GM18868 (cell line): ENCODE measurements around the gene PARD3.
"Not testable (repeated sequence)": the region's sequence is repeated elsewhere in the genome, so short reads cannot be mapped to it uniquely, and the experiment has no call there.

Experiments used
- ATAC-seq: cut with Tn5 transposase; IDR thresholded peaks from one replicate; pipeline ENCODE4 v1.9.1; 2021; ENCODE audit warnings: mild to moderate bottlenecking, moderate library complexity; ENCODE audit not compliant: unreplicated experiment

Gene PARD3

GRCh38 chr10:34746094-34746493 lies 69.0 kb downstream of the PARD3 start:
- no peak for ATAC-seq

- ATAC-seq, result no peak
These were observed 69.9 kb downstream of the PARD3 start for GRCh38 chr10:34745244-34745643.

GRCh38 chr10:34744590-34744989 lies 70.5 kb downstream of the PARD3 start:
- no peak for ATAC-seq

- ATAC-seq, result no peak
These were observed 71.3 kb downstream of the PARD3 start for GRCh38 chr10:34743814-34744213.

- no peak for ATAC-seq
These were observed 72.6 kb downstream of the PARD3 start for GRCh38 chr10:34742456-34742855.

- not testable (repeated sequence) for ATAC-seq
These were observed 74.0 kb downstream of the PARD3 start for GRCh38 chr10:34741087-34741486.

GRCh38 chr10:34740321-34740720 lies 74.8 kb downstream of the PARD3 start:
- ATAC-seq, result no peak

GRCh38 chr10:34739915-34740314 lies 75.2 kb downstream of the PARD3 start:
- ATAC-seq, result no peak

- no peak for ATAC-seq
These were observed 77.3 kb downstream of the PARD3 start for GRCh38 chr10:34737772-34738169.

- no peak for ATAC-seq
These were observed 77.9 kb downstream of the PARD3 start for GRCh38 chr10:34736976-34737771.

GRCh38 chr10:34734918-34735317 lies 80.2 kb downstream of the PARD3 start:
- no peak for ATAC-seq

- ATAC-seq, result no peak
These were observed 82.2 kb downstream of the PARD3 start for GRCh38 chr10:34732926-34733325.

- ATAC-seq, result no peak
These were observed 83.0 kb downstream of the PARD3 start for GRCh38 chr10:34731885-34732701.

GRCh38 chr10:34731213-34731612 lies 83.9 kb downstream of the PARD3 start:
- no peak for ATAC-seq

GRCh38 chr10:34730726-34731125 lies 84.4 kb downstream of the PARD3 start:
- no peak for ATAC-seq

GRCh38 chr10:34729619-34730018 lies 85.5 kb downstream of the PARD3 start:
- no peak for ATAC-seq

- ATAC-seq, result no peak
These were observed 86.7 kb downstream of the PARD3 start for GRCh38 chr10:34728361-34728760.

GRCh38 chr10:34727595-34728033 lies 87.5 kb downstream of the PARD3 start:
- ATAC-seq, result no peak

- peak; percentile 62 for ATAC-seq
These were observed 88.2 kb downstream of the PARD3 start for GRCh38 chr10:34726862-34727261.

GRCh38 chr10:34723750-34724149 lies 91.3 kb downstream of the PARD3 start:
- ATAC-seq, result peak; percentile 55

- no peak for ATAC-seq
These were observed 92.7 kb downstream of the PARD3 start for GRCh38 chr10:34722404-34722803.
